ENCODE data around the gene KRTAP10-1.

DNA sequence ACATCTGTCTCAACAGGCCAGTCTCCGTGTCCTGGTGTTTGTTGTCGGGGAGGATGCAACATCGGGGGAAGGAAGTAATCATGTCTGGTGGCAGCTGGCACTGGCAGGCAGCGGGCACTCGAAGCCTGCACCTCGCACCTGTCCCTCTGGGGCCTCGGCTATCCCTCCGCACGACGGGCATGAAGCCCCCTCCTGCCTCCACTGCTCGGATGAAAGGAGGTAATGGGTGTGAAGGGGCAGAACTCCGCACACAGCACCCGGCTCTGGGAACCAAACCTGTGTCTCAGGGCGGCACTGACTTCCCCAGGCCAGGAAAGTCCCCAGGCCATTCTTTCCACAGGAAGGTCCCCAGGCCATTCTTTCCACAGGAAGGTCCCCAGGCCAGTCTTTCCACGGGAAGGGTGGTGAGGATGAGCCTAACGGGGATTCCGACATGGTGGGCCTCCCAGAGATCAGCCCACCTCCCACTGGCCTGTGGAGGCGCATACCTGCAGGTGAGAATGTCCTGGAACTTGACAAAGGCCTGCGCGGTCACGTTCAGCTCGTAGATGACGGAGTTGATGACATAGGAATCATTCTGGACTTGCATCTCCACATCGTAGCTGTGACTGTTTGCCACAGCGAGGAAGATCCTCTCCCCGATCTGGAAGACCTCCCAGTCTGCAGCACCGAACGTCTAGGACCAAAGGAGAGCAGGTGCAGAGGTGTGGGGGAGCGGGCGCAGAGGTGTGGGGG lies 31.1 kb downstream of the KRTAP10-1 start:
- TF ChIP-seq, protein P1, sequence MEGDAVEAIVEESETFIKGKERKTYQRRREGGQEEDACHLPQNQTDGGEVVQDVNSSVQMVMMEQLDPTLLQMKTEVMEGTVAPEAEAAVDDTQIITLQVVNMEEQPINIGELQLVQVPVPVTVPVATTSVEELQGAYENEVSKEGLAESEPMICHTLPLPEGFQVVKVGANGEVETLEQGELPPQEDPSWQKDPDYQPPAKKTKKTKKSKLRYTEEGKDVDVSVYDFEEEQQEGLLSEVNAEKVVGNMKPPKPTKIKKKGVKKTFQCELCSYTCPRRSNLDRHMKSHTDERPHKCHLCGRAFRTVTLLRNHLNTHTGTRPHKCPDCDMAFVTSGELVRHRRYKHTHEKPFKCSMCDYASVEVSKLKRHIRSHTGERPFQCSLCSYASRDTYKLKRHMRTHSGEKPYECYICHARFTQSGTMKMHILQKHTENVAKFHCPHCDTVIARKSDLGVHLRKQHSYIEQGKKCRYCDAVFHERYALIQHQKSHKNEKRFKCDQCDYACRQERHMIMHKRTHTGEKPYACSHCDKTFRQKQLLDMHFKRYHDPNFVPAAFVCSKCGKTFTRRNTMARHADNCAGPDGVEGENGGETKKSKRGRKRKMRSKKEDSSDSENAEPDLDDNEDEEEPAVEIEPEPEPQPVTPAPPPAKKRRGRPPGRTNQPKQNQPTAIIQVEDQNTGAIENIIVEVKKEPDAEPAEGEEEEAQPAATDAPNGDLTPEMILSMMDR (conservative IDR thresholded peaks at IDR 0.05) = no peak
- no peak for TF ChIP-seq ZFX (IDR thresholded peaks at IDR 0.05)
